RWPE2 (cell line): ENCODE measurements around the gene ZSWIM7.

Source experiments
- ATAC-seq: fragments of 200-7000 bp; cut with Tn5 transposase; 3 replicates; pipeline ENCODE4 v1.9.1; 2021; ENCODE audit warnings: low read depth
- DNase-seq: peaks from one replicate; pipeline ENCODE4 v3.0.0-alpha.2; 2020; ENCODE audit warnings: low spot score
- H3K27ac ChIP-seq: fragments of 450-650 bp; 2 replicates; pipeline ENCODE4 v1.5.1; 2017; ENCODE audit warnings: mild to moderate bottlenecking; ENCODE audit not compliant: poor library complexity, severe bottlenecking
- H3K27me3 ChIP-seq: fragments of 250-450 bp; sonication (Bioruptor Pico); 2 replicates; pipeline ENCODE4 v1.5.1; 2021; ENCODE audit warnings: mild to moderate bottlenecking, moderate library complexity; ENCODE audit not compliant: insufficient read depth, poor library complexity, severe bottlenecking
- H3K36me3 ChIP-seq: fragments of 250-450 bp; sonication (Bioruptor Pico); 2 replicates; pipeline ENCODE4 v1.5.1; 2020; ENCODE audit warnings: low read depth, mild to moderate bottlenecking, moderate library complexity
- H3K4me1 ChIP-seq: fragments of 250-450 bp; sonication (Bioruptor Pico); 2 replicates; pipeline ENCODE4 v1.5.1; 2021; ENCODE audit warnings: mild to moderate bottlenecking, moderate library complexity; ENCODE audit not compliant: insufficient read depth, poor library complexity, severe bottlenecking
- H3K4me3 ChIP-seq: fragments of 250-450 bp; sonication (Bioruptor Pico); 2 replicates; pipeline ENCODE4 v1.5.1; 2021; ENCODE audit warnings: mild to moderate bottlenecking, moderate library complexity; ENCODE audit not compliant: severe bottlenecking
- H3K9me3 ChIP-seq: fragments of 250-450 bp; sonication (Bioruptor Pico); 2 replicates; pipeline ENCODE4 v1.5.1; 2021; ENCODE audit warnings: mild to moderate bottlenecking, moderate library complexity; ENCODE audit not compliant: severe bottlenecking
- CTCF ChIP-seq: fragments of 450-650 bp; IDR thresholded peaks from one replicate; pipeline ENCODE4 v1.5.1; 2017; ENCODE audit warnings: mild to moderate bottlenecking, moderate library complexity; ENCODE audit not compliant: poor library complexity, severe bottlenecking

ZSWIM7 gene

GRCh38 chr17:15947271-15947670, 52.2 kb downstream of the ZSWIM7 start:
- H3K4me1 ChIP-seq: peaks cover 12% of the 10 kb centered on the region
- peaks cover 4% of the 10 kb centered on the region; the same call in 1 of the 2 replicates for H3K36me3 ChIP-seq
- no peaks in the 10 kb centered on the region for H3K27me3 ChIP-seq
- peak overlapping the region; percentile 48 for H3K4me3 ChIP-seq
- DNase-seq (peak; percentile 78), ATAC-seq (peak; percentile 74)
- no peaks in the 10 kb centered on the region for H3K9me3 ChIP-seq
- peak overlapping the region; percentile 92 for H3K27ac ChIP-seq
- TF ChIP-seq CTCF: no peak

- Histone ChIP-seq H3K27ac (peak overlapping the region; percentile 92), H3K27me3 (no peaks in the 10 kb centered on the region), H3K4me3 (peak overlapping the region; percentile 48), H3K9me3 (no peaks in the 10 kb centered on the region), H3K36me3 (peaks cover 4% of the 10 kb centered on the region; the same call in 1 of the 2 replicates), H3K4me1 (peaks cover 18% of the 10 kb centered on the region)
- ATAC-seq (peak; percentile 2; the same call in 2 of the 3 replicates), DNase-seq (no peak)
- no peak for TF ChIP-seq CTCF
Measured at GRCh38 chr17:15946611-15947120, 52.8 kb downstream of the ZSWIM7 start.

- ATAC-seq (peak; percentile 3; the same call in 1 of the 3 replicates), DNase-seq (no peak)
- H3K4me3 ChIP-seq: peak overlapping the region; percentile 48
- H3K4me1 ChIP-seq: peaks cover 21% of the 10 kb centered on the region
- no peaks in the 10 kb centered on the region for H3K27me3 ChIP-seq
- peaks cover 4% of the 10 kb centered on the region; the same call in 1 of the 2 replicates for H3K36me3 ChIP-seq
- H3K9me3 ChIP-seq: no peaks in the 10 kb centered on the region
- H3K27ac ChIP-seq: peak overlapping the region; percentile 92
- TF ChIP-seq CTCF: no peak
Measured at GRCh38 chr17:15945527-15946191, 53.8 kb downstream of the ZSWIM7 start.

GRCh38 chr17:15944759-15945526, 54.6 kb downstream of the ZSWIM7 start, which contains the start of gene ADORA2B:
Gene ADORA2B (plus strand): TSS chr17:15945130. CDS start chr17:15945249, 119 bp downstream.
- Histone ChIP-seq H3K36me3 (peaks cover 4% of the 10 kb centered on the region; the same call in 1 of the 2 replicates), H3K27me3 (no peaks in the 10 kb centered on the region), H3K4me1 (peaks cover 21% of the 10 kb centered on the region), H3K9me3 (no peaks in the 10 kb centered on the region), H3K4me3 (peak within 1 kb of the TSS; percentile 48), H3K27ac (peak within 1 kb of the TSS; percentile 92)
- peak; percentile 83 for TF ChIP-seq CTCF
- ATAC-seq (peak; percentile 43), DNase-seq (no peak)
